IMR-90 (cell line): Measurements from ENCODE around the gene ITPK1. TPM values are rescaled to one million over a fixed set of nuclear protein-coding genes. Genes with fewer than 3 reads are reported as not detected.

Experiments
- ATAC-seq: fragments of 200-7000 bp; cut with Tn5 transposase; 2 replicates; pipeline ENCODE4 v1.9.1; 2020; ENCODE audit warnings: low read depth, mild to moderate bottlenecking, moderate library complexity
- BruUV-seq: library from RNA; stranded (reverse); fragments of 400-500 nt; replicated peaks from 2 replicates; lab custom pipeline; 2021; lab: Mats Ljungman, UMichigan
- CTCF ChIA-PET: fragments of 300-600 bp; formaldehyde crosslinking; extraction: SDS; loops from one replicate; lab custom pipeline; 2021; ENCODE audit warnings: antibody characterized with exemption; lab: Yijun Ruan, JAX
- POLR2A ChIA-PET: fragments of 300-600 bp; sonication (Branson Sonifier 250); formaldehyde crosslinking; loops from one replicate; lab custom pipeline; 2022; ENCODE audit warnings: antibody characterized with exemption; ENCODE audit not compliant: unreplicated experiment; lab: Charles Lee
- DNase-seq: peaks from one replicate; pipeline ENCODE4 v3.0.0; 2013
- H2AFZ ChIP-seq: replicated peaks from 2 replicates; pipeline ENCODE3; 2013; ENCODE audit warnings: low read length, mild to moderate bottlenecking; ENCODE audit not compliant: poor library complexity
- H2AK5ac ChIP-seq: 2 replicates; pipeline ENCODE4 v1.6.1; 2013; ENCODE audit warnings: low read depth, low read length, inconsistent platforms
- H2AK9ac ChIP-seq: replicated peaks from 2 replicates; pipeline ENCODE3; 2013; ENCODE audit warnings: mild to moderate bottlenecking, low read depth, low read length, moderate library complexity; ENCODE audit not compliant: poor library complexity
- H2BK120ac ChIP-seq: 2 replicates; pipeline ENCODE4 v1.6.1; 2013; ENCODE audit warnings: low read depth, low read length, inconsistent platforms
- H2BK15ac ChIP-seq: 3 replicates; pipeline ENCODE4 v1.6.1; 2013; ENCODE audit warnings: low read depth, low read length, inconsistent platforms
- H2BK20ac ChIP-seq: 2 replicates; pipeline ENCODE4 v1.6.1; 2013; ENCODE audit warnings: low read depth, mild to moderate bottlenecking, inconsistent platforms, low read length, moderate library complexity
- H2BK5ac ChIP-seq: 2 replicates; pipeline ENCODE4 v1.6.1; 2013; ENCODE audit warnings: mild to moderate bottlenecking, low read depth, low read length, inconsistent platforms; ENCODE audit not compliant: poor library complexity, severe bottlenecking
- H3K14ac ChIP-seq: replicated peaks from 2 replicates; pipeline ENCODE4 v1.6.1; 2013; ENCODE audit warnings: low read depth, low read length, inconsistent platforms
- H3K18ac ChIP-seq: 2 replicates; pipeline ENCODE4 v1.6.1; 2013; ENCODE audit warnings: low read depth, low read length, control low read depth
- H3K23ac ChIP-seq: 2 replicates; pipeline ENCODE4 v1.6.1; 2013; ENCODE audit warnings: low read depth, low read length, inconsistent platforms
- H3K27ac ChIP-seq: 2 replicates; pipeline ENCODE4 v1.5.1; 2013; ENCODE audit warnings: mild to moderate bottlenecking, control low read depth, low read length; ENCODE audit not compliant: insufficient read depth
- H3K27me3 ChIP-seq: 2 replicates; pipeline ENCODE4 v1.6.1; 2013; ENCODE audit warnings: low read length; ENCODE audit not compliant: control insufficient read depth, insufficient read depth
- H3K36me3 ChIP-seq: 2 replicates; pipeline ENCODE4 v1.6.1; 2013; ENCODE audit warnings: low read length, mixed read lengths; ENCODE audit not compliant: control insufficient read depth, insufficient read depth
- H3K4ac ChIP-seq: 2 replicates; pipeline ENCODE4 v1.6.1; 2013; ENCODE audit warnings: low read depth, low read length, inconsistent platforms
- H3K4me1 ChIP-seq: 2 replicates; pipeline ENCODE4 v1.6.1; 2013; ENCODE audit warnings: low read length, mixed read lengths; ENCODE audit not compliant: control insufficient read depth, insufficient read depth
- H3K4me2 ChIP-seq: 2 replicates; pipeline ENCODE4 v1.6.1; 2013; ENCODE audit warnings: low read depth, mild to moderate bottlenecking, control low read depth, low read length, moderate library complexity
- H3K4me3 ChIP-seq: 2 replicates; pipeline ENCODE4 v1.5.1; 2013; ENCODE audit warnings: low read depth, mild to moderate bottlenecking, control low read depth, low read length, moderate library complexity; ENCODE audit not compliant: insufficient read depth
- H3K56ac ChIP-seq: 2 replicates; pipeline ENCODE4 v1.6.1; 2013; ENCODE audit warnings: low read length, inconsistent platforms; ENCODE audit not compliant: insufficient read depth; ENCODE audit errors: extremely low read depth
- H3K79me1 ChIP-seq, 2 experiments: 2 replicates each; pipeline ENCODE4 v1.6.1; 2013; ENCODE audit warnings: low read length in 2 of 2, inconsistent platforms in 1 of 2, low read depth in 1 of 2
- H3K9ac ChIP-seq: 2 replicates; pipeline ENCODE4 v1.6.1; 2013; ENCODE audit warnings: low read depth, low read length, control low read depth
- H3K9me1 ChIP-seq: 2 replicates; pipeline ENCODE4 v1.6.1; 2013; ENCODE audit warnings: low read length, inconsistent platforms; ENCODE audit not compliant: insufficient read depth
- H3K9me3 ChIP-seq: 2 replicates; pipeline ENCODE4 v1.6.1; 2013; ENCODE audit warnings: low read length; ENCODE audit not compliant: control insufficient read depth, insufficient read depth
- H4K20me1 ChIP-seq: 2 replicates; pipeline ENCODE4 v1.6.1; 2013; ENCODE audit warnings: low read length, inconsistent platforms; ENCODE audit not compliant: insufficient read depth
- H4K5ac ChIP-seq: 2 replicates; pipeline ENCODE4 v1.6.1; 2013; ENCODE audit warnings: mild to moderate bottlenecking, low read depth, low read length, control low read depth
- H4K8ac ChIP-seq, 2 experiments: 2 replicates each; pipeline ENCODE4 v1.6.1; 2013; ENCODE audit warnings: low read depth in 2 of 2, low read length in 2 of 2, control low read depth in 1 of 2, inconsistent platforms in 1 of 2
- H4K91ac ChIP-seq: 2 replicates; pipeline ENCODE4 v1.6.1; 2013; ENCODE audit warnings: low read depth, low read length, inconsistent platforms; ENCODE audit not compliant: insufficient read depth
- BHLHE40 ChIP-seq: fragments of 150-350 bp; IDR thresholded peaks from 2 replicates; pipeline ENCODE4 v1.6.1; 2016; ENCODE audit warnings: mild to moderate bottlenecking, low read depth, low read length
- CEBPB ChIP-seq: IDR thresholded peaks from 2 replicates; pipeline ENCODE4 v1.6.1; 2012; ENCODE audit warnings: low read depth, low read length, improper control_type of control experiment
- CHD1 ChIP-seq: IDR thresholded peaks from 2 replicates; pipeline ENCODE4 v1.6.1; 2012; ENCODE audit warnings: low read depth, low read length, improper control_type of control experiment
- CTCF ChIP-seq: conservative IDR thresholded peaks from 2 replicates; pipeline ENCODE4 v1.5.1; 2012; ENCODE audit warnings: mild to moderate bottlenecking, low read depth, low read length, improper control_type of control experiment
- ELK1 ChIP-seq: fragments of 150-350 bp; IDR thresholded peaks from 2 replicates; pipeline ENCODE4 v1.6.1; 2016; ENCODE audit warnings: low read depth, mild to moderate bottlenecking, low read length, moderate library complexity, borderline replicate concordance
- FOS ChIP-seq: fragments of 150-350 bp; IDR thresholded peaks from 2 replicates; pipeline ENCODE4 v1.6.1; 2016; ENCODE audit warnings: low read depth, low read length
- MAFK ChIP-seq: IDR thresholded peaks from 2 replicates; pipeline ENCODE4 v1.6.1; 2012; ENCODE audit warnings: low read depth, low read length, improper control_type of control experiment
- MAZ ChIP-seq: IDR thresholded peaks from 2 replicates; pipeline ENCODE4 v1.6.1; 2012; ENCODE audit warnings: low read depth, mild to moderate bottlenecking, low read length, improper control_type of control experiment, moderate library complexity, borderline replicate concordance
- MXI1 ChIP-seq: IDR thresholded peaks from 2 replicates; pipeline ENCODE4 v1.6.1; 2012; ENCODE audit warnings: low read depth, mild to moderate bottlenecking, low read length, moderate library complexity, borderline replicate concordance
- NFE2L2 ChIP-seq: fragments of 150-350 bp; IDR thresholded peaks from 2 replicates; pipeline ENCODE4 v1.6.1; 2016; ENCODE audit warnings: low read depth, mild to moderate bottlenecking, low read length
- POLR2A ChIP-seq: IDR thresholded peaks from 2 replicates; pipeline ENCODE4 v1.6.1; 2012; ENCODE audit warnings: mild to moderate bottlenecking, low read depth, low read length
- RAD21 ChIP-seq: IDR thresholded peaks from 2 replicates; pipeline ENCODE4 v1.6.1; 2012; ENCODE audit warnings: low read length, improper control_type of control experiment
- RCOR1 ChIP-seq: IDR thresholded peaks from 2 replicates; pipeline ENCODE4 v1.6.1; 2012; ENCODE audit warnings: mild to moderate bottlenecking, low read length, improper control_type of control experiment; ENCODE audit not compliant: insufficient replicate concordance
- RFX5 ChIP-seq: IDR thresholded peaks from 2 replicates; pipeline ENCODE4 v1.8.0; 2012; ENCODE audit warnings: low read depth, mild to moderate bottlenecking, low read length, moderate library complexity
- SMC3 ChIP-seq: fragments of 150-350 bp; IDR thresholded peaks from 2 replicates; pipeline ENCODE4 v1.6.1; 2016; ENCODE audit warnings: low read depth, mild to moderate bottlenecking, antibody characterized with exemption, low read length, moderate library complexity
- USF2 ChIP-seq: fragments of 150-350 bp; IDR thresholded peaks from 2 replicates; pipeline ENCODE4 v1.6.1; 2017; ENCODE audit warnings: mild to moderate bottlenecking, antibody characterized with exemption, low read length, low read depth
- WGBS, 2 experiments: methylation state at CpG; one replicate each; pipeline versions ENCODE4 v1.1.5 to v1.1.7; 2013; ENCODE audit warnings: missing lambda C conversion rate in 2 of 2; ENCODE audit not compliant: insufficient read length in 1 of 2; ENCODE audit errors: extremely low coverage in 2 of 2; 5-methylcytosine and 5-hydroxymethylcytosine counted together
- dilution Hi-C: fragments of 300-500 bp; cut with HindIII; formaldehyde crosslinking; loops from one replicate; pipeline ENCODE4 v1.14.3; 2018; ENCODE audit warnings: low sequenced_read_pairs; ENCODE audit not compliant: unreplicated experiment
- in situ Hi-C: fragments of 300-500 bp; cut with MboI; formaldehyde crosslinking; loops from 3 replicates; pipeline ENCODE4 v1.14.3; 2019; ENCODE audit warnings: low sequenced_read_pairs, inconsistent platforms, mixed read lengths
- intact Hi-C: fragments of 100-400 bp; cut with micrococcal nuclease; formaldehyde crosslinking; loops from 2 replicates; pipeline ENCODE4 v1.10.0; 2022
- polyA plus RNA-seq, 3 experiments: library from polyadenylated mRNA; depleted of rRNA; stranded (reverse); fragments of >200 nt; gene quantifications; 2 replicates each; pipeline ENCODE4 v1.2.3, GENCODE V29; 2012; ENCODE audit warnings: low replicate concordance in 1 of 3
- total RNA-seq: library from RNA; depleted of rRNA; stranded (reverse); fragments of >200 nt; gene quantifications from 2 replicates; pipeline ENCODE4 v1.2.3, GENCODE V29; 2012

The ITPK1 gene
- total and polyA plus RNA-seq, 2 of the 4 experiments (the other 2 are of a cell fraction): 21.7 to 26.9 TPM

GRCh38 chr14:92936085-92936484 lies 179.6 kb downstream of the ITPK1 start:
- no peaks in the 10 kb centered on the region; the same call in 1 of the 2 replicates for H3K36me3 ChIP-seq
- no peak overlapping the region for H3K27ac ChIP-seq
- DNase-seq (no peak), ATAC-seq (no peak)
- H3K9me1 ChIP-seq: peaks cover 2% of the 10 kb centered on the region; the same call in 1 of the 2 replicates
- no peak overlapping the region for H3K14ac ChIP-seq
- H2BK20ac ChIP-seq: no peak overlapping the region
- H2BK5ac ChIP-seq: no peak overlapping the region
- no peak overlapping the region for H4K5ac ChIP-seq
- H2AK9ac ChIP-seq: no peak overlapping the region
- H4K20me1 ChIP-seq: no peaks in the 10 kb centered on the region
- H3K9ac ChIP-seq: no peak overlapping the region
- H3K9me3 ChIP-seq: no peaks in the 10 kb centered on the region
- H3K79me1 ChIP-seq: no peaks in the 10 kb centered on the region
- no peak overlapping the region for H3K4ac ChIP-seq
- CTCF ChIA-PET: no interaction called here
- H3K18ac ChIP-seq: no peak overlapping the region
- BruUV-seq: no TSS peak
- no peak overlapping the region for H3K56ac ChIP-seq
- in situ Hi-C loops: no loop called here
- intact Hi-C loops: no loop called here
- no peak overlapping the region for H3K4me3 ChIP-seq
- no peak overlapping the region for H2AK5ac ChIP-seq
- no peaks in the 10 kb centered on the region; the same call in 1 of the 2 replicates for H3K27me3 ChIP-seq
- dilution Hi-C loops: no loop called here
- no peak overlapping the region for H2BK120ac ChIP-seq
- H3K23ac ChIP-seq: no peak overlapping the region
- 71% methylated on average over 1 of the region's 11 CpGs; no CpG with 5 or more reads in 1 of the 2 experiments for WGBS, 2 experiments
- H4K8ac ChIP-seq: no peak overlapping the region
- POLR2A ChIA-PET: no interaction called here
- H4K91ac ChIP-seq: no peak overlapping the region
- TF ChIP-seq POLR2A (no peak), ELK1 (no peak), CEBPB (no peak), MAFK (no peak), RFX5 (no peak), CTCF (no peak), NFE2L2 (no peak), USF2 (no peak), MAZ (no peak), RCOR1 (no peak), SMC3 (no peak), MXI1 (no peak), BHLHE40 (no peak), RAD21 (no peak), CHD1 (no peak), FOS (no peak)
- no peak overlapping the region for H3K4me2 ChIP-seq
- H2AFZ ChIP-seq: no peak overlapping the region
- H3K4me1 ChIP-seq: no peaks in the 10 kb centered on the region
- no peak overlapping the region for H2BK15ac ChIP-seq
